Loucy (cell line): ENCODE results near the gene TRAPPC6A.

ENCODE experiments used
- H2AFZ ChIP-seq: fragments of 200-600 bp; sonication (generic); 2 replicates; pipeline ENCODE4 v1.6.0; 2016; ENCODE audit warnings: antibody characterized with exemption, mild to moderate bottlenecking, low read length, moderate library complexity
- H3F3A ChIP-seq: fragments of 200-600 bp; 2 replicates; pipeline ENCODE4 v1.6.0; 2016; ENCODE audit warnings: antibody characterized with exemption, low read depth, mild to moderate bottlenecking
- H3K27me3 ChIP-seq: fragments of 200-600 bp; sonication (generic); 2 replicates; pipeline ENCODE4 v1.6.1; 2014; ENCODE audit warnings: low read length, mild to moderate bottlenecking; ENCODE audit not compliant: insufficient read depth, poor library complexity, severe bottlenecking
- H3K36me3 ChIP-seq: fragments of 200-600 bp; sonication (generic); 2 replicates; pipeline ENCODE4 v1.6.1; 2016; ENCODE audit warnings: low read length; ENCODE audit not compliant: insufficient read depth
- H3K4me1 ChIP-seq: fragments of 200-600 bp; sonication (generic); 2 replicates; pipeline ENCODE4 v1.5.1; 2014; ENCODE audit warnings: low read length, mild to moderate bottlenecking; ENCODE audit not compliant: insufficient read depth, poor library complexity, severe bottlenecking
- H3K4me2 ChIP-seq: fragments of 200-600 bp; sonication (generic); 2 replicates; pipeline ENCODE4 v1.6.0; 2014; ENCODE audit warnings: antibody characterized with exemption, low read length, low read depth, mild to moderate bottlenecking; ENCODE audit not compliant: poor library complexity, severe bottlenecking
- H3K4me3 ChIP-seq: fragments of 200-600 bp; sonication (generic); 2 replicates; pipeline ENCODE4 v1.5.1; 2014; ENCODE audit warnings: low read length, mild to moderate bottlenecking, mixed read lengths; ENCODE audit not compliant: poor library complexity, severe bottlenecking
- H3K79me2 ChIP-seq: fragments of 200-600 bp; sonication (generic); 2 replicates; pipeline ENCODE4 v1.6.1; 2014; ENCODE audit warnings: low read length; ENCODE audit not compliant: insufficient read depth
- H3K9ac ChIP-seq: fragments of 200-600 bp; sonication (generic); 2 replicates; pipeline ENCODE4 v1.6.0; 2014; ENCODE audit warnings: mild to moderate bottlenecking, low read depth, low read length, moderate library complexity; ENCODE audit not compliant: poor library complexity, severe bottlenecking
- H3K9me2 ChIP-seq: fragments of 200-600 bp; sonication (generic); replicated peaks from 2 replicates; pipeline ENCODE4 v1.6.1; 2016; ENCODE audit warnings: low read depth, low read length, mixed read lengths
- H3K9me3 ChIP-seq: fragments of 200-600 bp; sonication (generic); 2 replicates; pipeline ENCODE4 v1.6.1; 2014; ENCODE audit warnings: mild to moderate bottlenecking, antibody characterized with exemption, low read length, low read depth; ENCODE audit not compliant: insufficient read depth
- H4K20me1 ChIP-seq: fragments of 200-600 bp; sonication (generic); 2 replicates; pipeline ENCODE4 v1.6.0; 2014; ENCODE audit warnings: antibody characterized with exemption, low read length, mild to moderate bottlenecking; ENCODE audit not compliant: insufficient read depth, poor library complexity, severe bottlenecking
- CTCF ChIP-seq: fragments of 200-600 bp; sonication (generic); conservative IDR thresholded peaks from 2 replicates; pipeline ENCODE4 v1.5.1; 2014; ENCODE audit warnings: mild to moderate bottlenecking, antibody characterized with exemption, low read length
- EZH2phosphoT487 ChIP-seq: fragments of 200-600 bp; IDR thresholded peaks from 2 replicates; pipeline ENCODE4 v1.6.1; 2018; ENCODE audit warnings: antibody characterized with exemption, mild to moderate bottlenecking, moderate library complexity, borderline replicate concordance

Gene TRAPPC6A

GRCh38 chr19:45169602-45170001 is 8.4 kb downstream of the TRAPPC6A start:
- no peaks in the 10 kb centered on the region for H3K79me2 ChIP-seq
- H3K9me2 ChIP-seq: no peaks in the 10 kb centered on the region
- no peaks in the 10 kb centered on the region for H3F3A ChIP-seq
- H4K20me1 ChIP-seq: no peaks in the 10 kb centered on the region
- TF ChIP-seq CTCF (no peak), EZH2phosphoT487 (no peak)
- H3K27me3 ChIP-seq: no peaks in the 10 kb centered on the region
- H3K4me2 ChIP-seq: no peak overlapping the region
- no peaks in the 10 kb centered on the region for H3K36me3 ChIP-seq
- no peak overlapping the region for H3K4me3 ChIP-seq
- no peak overlapping the region for H2AFZ ChIP-seq
- peaks cover 22% of the 10 kb centered on the region for H3K4me1 ChIP-seq
- H3K9ac ChIP-seq: no peak overlapping the region
- H3K9me3 ChIP-seq: no peaks in the 10 kb centered on the region

GRCh38 chr19:45168767-45169351 is 9.2 kb downstream of the TRAPPC6A start:
- no peak overlapping the region for H3K4me2 ChIP-seq
- H3F3A ChIP-seq: no peaks in the 10 kb centered on the region
- no peaks in the 10 kb centered on the region for H3K36me3 ChIP-seq
- no peak overlapping the region for H2AFZ ChIP-seq
- no peaks in the 10 kb centered on the region for H3K27me3 ChIP-seq
- no peaks in the 10 kb centered on the region for H4K20me1 ChIP-seq
- H3K4me3 ChIP-seq: no peak overlapping the region
- no peak overlapping the region for H3K9ac ChIP-seq
- no peaks in the 10 kb centered on the region for H3K9me2 ChIP-seq
- H3K79me2 ChIP-seq: no peaks in the 10 kb centered on the region
- H3K4me1 ChIP-seq: peaks cover 22% of the 10 kb centered on the region
- no peaks in the 10 kb centered on the region for H3K9me3 ChIP-seq
- no peak for TF ChIP-seq CTCF
- TF ChIP-seq EZH2phosphoT487: no peak

- Histone ChIP-seq H3K9me2 (no peaks in the 10 kb centered on the region), H2AFZ (no peak overlapping the region), H3K4me3 (no peak overlapping the region), H3F3A (no peaks in the 10 kb centered on the region), H3K79me2 (no peaks in the 10 kb centered on the region), H3K27me3 (no peaks in the 10 kb centered on the region), H3K9me3 (no peaks in the 10 kb centered on the region), H4K20me1 (no peaks in the 10 kb centered on the region), H3K36me3 (no peaks in the 10 kb centered on the region), H3K9ac (no peak overlapping the region), H3K4me1 (peaks cover 7% of the 10 kb centered on the region), H3K4me2 (no peak overlapping the region)
- TF ChIP-seq EZH2phosphoT487 (no peak), CTCF (no peak)
Observed at GRCh38 chr19:45166723-45167252, 11.2 kb downstream of the TRAPPC6A start.
